C4-2B (cell line): ENCODE measurements around the gene PID1.

Experiments used
- H3K27ac ChIP-seq: fragments of 450-650 bp; 2 replicates; pipeline ENCODE4 v1.5.1; 2017
- CTCF ChIP-seq: fragments of 450-650 bp; conservative IDR thresholded peaks from 2 replicates; pipeline ENCODE4 v1.5.1; 2017; ENCODE audit warnings: mild to moderate bottlenecking
- ZFX ChIP-seq: fragments of 450-650 bp; IDR thresholded peaks from 2 replicates; pipeline ENCODE4 v1.6.1; 2017

The PID1 gene

GRCh38 chr2:229051798-229052197 is 219.3 kb downstream of the PID1 start:
- H3K27ac ChIP-seq, result no peak overlapping the region
- TF ChIP-seq CTCF (no peak), ZFX (no peak)

GRCh38 chr2:229050133-229050532 is 221.0 kb downstream of the PID1 start:
- TF ChIP-seq ZFX (no peak), CTCF (no peak)
- no peak overlapping the region for H3K27ac ChIP-seq

- TF ChIP-seq ZFX (no peak), CTCF (no peak)
- no peak overlapping the region for H3K27ac ChIP-seq
These were observed 223.0 kb downstream of the PID1 start for GRCh38 chr2:229048134-229048533.

GRCh38 chr2:229045671-229046070 is 225.4 kb downstream of the PID1 start:
- TF ChIP-seq ZFX (no peak), CTCF (no peak)
- H3K27ac ChIP-seq, result no peak overlapping the region

GRCh38 chr2:229044581-229044980 is 226.5 kb downstream of the PID1 start:
- TF ChIP-seq ZFX (no peak), CTCF (no peak)
- no peak overlapping the region for H3K27ac ChIP-seq

- H3K27ac ChIP-seq, result no peak overlapping the region
- TF ChIP-seq CTCF, result no peak
- TF ChIP-seq ZFX, result no peak
These were observed 227.4 kb downstream of the PID1 start for GRCh38 chr2:229043681-229044080.

- no peak for TF ChIP-seq CTCF
- no peak for TF ChIP-seq ZFX
These were observed 228.7 kb downstream of the PID1 start for GRCh38 chr2:229042349-229042748.

More at GRCh38 chr2:229042349-229042748, 228.7 kb downstream of the PID1 start:
- H3K27ac ChIP-seq, result no peak overlapping the region
